Measurements from ENCODE around the gene PTPRK.

GRCh38 chr6:128316258-128316929 is 204.0 kb downstream of the PTPRK start:
- TF ChIP-seq CTCF (IDR thresholded peaks at IDR 0.05) = no peak
- TF ChIP-seq POLR2A (IDR thresholded peaks at IDR 0.05) = no peak
